K562 (cell line): Measurements from ENCODE around the gene MAPKAPK2. TPM values are rescaled to one million over a fixed set of nuclear protein-coding genes. Genes with fewer than 3 reads are reported as not detected.
A peak's percentile ranks its signal among the peaks of the same experiment; 100 is the strongest.

Source experiments
- BACH1 ChIP-seq: fragments of 200-800 bp; sonication (Bioruptor generic); IDR thresholded peaks from 2 replicates; pipeline ENCODE4 v1.6.1; 2016; ENCODE audit warnings: missing genetic modification characterization, missing compliant biosample characterization
- CEBPG ChIP-seq, 3 experiments: fragments of 200-800 bp in 1 of 3; sonication (Bioruptor generic) in 1 of 3; sonication (generic) in 1 of 3; formaldehyde crosslinking in 1 of 3; IDR thresholded peaks in 2 of 3; conservative IDR thresholded peaks in 1 of 3; 2 replicates each; pipeline versions ENCODE4 v1.6.1 to v1.8.0; 2016 to 2022; ENCODE audit warnings: missing compliant biosample characterization in 2 of 3, missing genetic modification characterization in 2 of 3, mild to moderate bottlenecking in 1 of 3, missing genetic modification reagents in 1 of 3
- E2F8 ChIP-seq: fragments of 450-650 bp; IDR thresholded peaks from 2 replicates; pipeline ENCODE4 v1.7.1; 2018; ENCODE audit warnings: mild to moderate bottlenecking, low read depth; ENCODE audit not compliant: partially characterized antibody
- FOXM1 ChIP-seq, 2 experiments: fragments of 450-650 bp in 1 of 2; sonication (generic) in 1 of 2; formaldehyde crosslinking in 1 of 2; IDR thresholded peaks; 2 replicates each; pipeline versions ENCODE4 v1.6.1 to v1.9.0; 2017 to 2022; ENCODE audit warnings: low read depth in 2 of 2, mild to moderate bottlenecking in 2 of 2, missing genetic modification reagents in 1 of 2, moderate library complexity in 1 of 2
- POLR2AphosphoS5 ChIP-seq: IDR thresholded peaks from 2 replicates; pipeline ENCODE4 v1.6.1; 2011; ENCODE audit warnings: mild to moderate bottlenecking, low read depth, low read length, moderate library complexity; ENCODE audit not compliant: control insufficient read depth, insufficient read depth
- SOX6 ChIP-seq: fragments of 450-650 bp; IDR thresholded peaks from 2 replicates; pipeline ENCODE4 v1.6.1; 2014; ENCODE audit warnings: mild to moderate bottlenecking
- ZBTB12 ChIP-seq: fragments of 250-450 bp; sonication (Bioruptor Pico); IDR thresholded peaks from 2 replicates; pipeline ENCODE4 v1.4.0; 2020
- ZBTB2 ChIP-seq: fragments of 450-650 bp; IDR thresholded peaks from 2 replicates; pipeline ENCODE4 v1.6.1; 2016; ENCODE audit warnings: antibody characterized with exemption
- ZBTB5 ChIP-seq: fragments of 450-650 bp; IDR thresholded peaks from 2 replicates; pipeline ENCODE4 v1.6.1; 2017; ENCODE audit warnings: antibody characterized with exemption
- ZNF354B ChIP-seq: fragments of 250-450 bp; sonication (Bioruptor Pico); IDR thresholded peaks from 2 replicates; pipeline ENCODE4 v1.4.0; 2020
- ZNF609 ChIP-seq: sonication (generic); formaldehyde crosslinking; IDR thresholded peaks from 2 replicates; pipeline ENCODE4 v1.8.1; 2023; ENCODE audit warnings: missing genetic modification reagents, mild to moderate bottlenecking, borderline replicate concordance
- polyA plus RNA-seq, 8 experiments: library from polyadenylated mRNA; depleted of rRNA in 4 of 8; stranded (reverse) in 5 of 8; unstranded in 3 of 8; fragments of >200 nt; fragmentation: Nextera tagmentation in 2 of 8; fragmentation: Illumina TruSeq in 1 of 8; extraction: Ambion mirVana in 2 of 8; extraction: Trizol in 1 of 8; gene quantifications; 2 replicates each; pipeline versions ENCODE4 v1.2.1 to v1.2.3, GENCODE V29; 2011 to 2014; ENCODE audit warnings: inconsistent platforms in 1 of 8, missing spikeins in 1 of 8
- total RNA-seq, 7 experiments: library from RNA; depleted of rRNA in 6 of 7; stranded (reverse); fragments of >200 nt in 6 of 7; fragmentation: Illumina TruSeq in 2 of 7; extraction: Trizol in 2 of 7; gene quantifications; 2 replicates each; pipeline versions ENCODE4 v1.2.1 to v1.2.3, GENCODE V29; 2011 to 2021; ENCODE audit warnings: low replicate concordance in 1 of 7

Gene MAPKAPK2
- total and polyA plus RNA-seq, 9 of the 15 experiments (the other 6 are each of a cell fraction or from before 2014, with no cell fraction given): 0.63 to 94.2 (median 52.1) TPM

GRCh38 chr1:206735553-206736031 lies 50.9 kb downstream of the MAPKAPK2 start (continued):
- TF ChIP-seq ZBTB2 (peak; percentile 58; the same call in 1 of the 2 replicates), BACH1 (tag) (peak; percentile 71), FOXM1 (IDR thresholded peaks at IDR 0.05; ENCODE audit: low read depth) (peak; percentile 92), FOXM1 (CRISPR knock-in tag; IDR thresholded peaks at IDR 0.05; ENCODE audit: low read depth) (no peak), ZNF609 (CRISPR knock-in tag) (peak; percentile 90; the same call in 1 of the 2 replicates), ZBTB5 (no peak), SOX6 (peak; percentile 94), E2F8 (peak; percentile 32), ZBTB12 (CRISPR knock-in tag) (0 out of 2 replicates have a peak, but pooled peaks have one; percentile 38), POLR2AphosphoS5 (peak; percentile 95), ZNF354B (CRISPR knock-in tag) (peak; percentile 10; the same call in 1 of the 2 replicates), CEBPG (CRISPR knock-in tag; IDR thresholded peaks at IDR 0.05) (peak; percentile 46), CEBPG (tag; conservative IDR thresholded peaks at IDR 0.05 in 1 of 2, IDR thresholded peaks at IDR 0.05 in 1 of 2) (0 out of 4 replicates have a peak, but pooled peaks of 1 of the 2 experiments have one; percentile 28)
